Activated CD4-positive, alpha-beta memory T cell treated with anti-CD3 and anti-CD28 coated beads for 36 hours (primary cell): ENCODE results near the gene UPB1. TPM values are rescaled to one million over a fixed set of nuclear protein-coding genes. Genes with fewer than 3 reads are reported as not detected.

Source experiments
- CTCF ChIA-PET: fragments of 350-600 bp; sonication (Branson Sonifier 250); formaldehyde crosslinking; loops from one replicate; lab custom pipeline; 2021; ENCODE audit warnings: antibody characterized with exemption, inconsistent platforms; lab: Charles Lee
- POLR2A ChIA-PET: fragments of 350-600 bp; sonication (Branson Sonifier 250); formaldehyde crosslinking; loops from one replicate; lab custom pipeline; 2021; ENCODE audit warnings: antibody characterized with exemption; lab: Charles Lee
- DNase-seq: peaks from one replicate; pipeline ENCODE4 v3.0.0-alpha.2; 2020
- H3K27ac Mint-ChIP-seq: one replicate; pipeline ENCODE4 v1.8.0; 2021; ENCODE audit warnings: mixed read lengths
- H3K27me3 Mint-ChIP-seq: one replicate; pipeline ENCODE4 v1.8.0; 2021; ENCODE audit warnings: mixed read lengths
- H3K36me3 Mint-ChIP-seq: one replicate; pipeline ENCODE4 v1.8.0; 2021; ENCODE audit warnings: mixed read lengths
- H3K4me1 Mint-ChIP-seq: one replicate; pipeline ENCODE4 v1.8.0; 2021; ENCODE audit warnings: low read depth, mixed read lengths
- H3K4me3 Mint-ChIP-seq: one replicate; pipeline ENCODE4 v1.8.0; 2021; ENCODE audit warnings: mild to moderate bottlenecking, mixed read lengths
- H3K9me3 Mint-ChIP-seq: one replicate; pipeline ENCODE4 v1.8.0; 2021; ENCODE audit warnings: mixed read lengths
- intact Hi-C: fragments of 100-400 bp; cut with micrococcal nuclease; formaldehyde crosslinking; loops from one replicate; pipeline ENCODE4 v1.15.1; 2023
- total RNA-seq, 2 experiments: library from RNA; stranded (reverse); gene quantifications; one replicate each; pipeline ENCODE4 v1.2.3, GENCODE V29; 2021

UPB1 gene
- total RNA-seq, 2 experiments from 2014 or later = 0.19 to 0.31 TPM

DNA sequence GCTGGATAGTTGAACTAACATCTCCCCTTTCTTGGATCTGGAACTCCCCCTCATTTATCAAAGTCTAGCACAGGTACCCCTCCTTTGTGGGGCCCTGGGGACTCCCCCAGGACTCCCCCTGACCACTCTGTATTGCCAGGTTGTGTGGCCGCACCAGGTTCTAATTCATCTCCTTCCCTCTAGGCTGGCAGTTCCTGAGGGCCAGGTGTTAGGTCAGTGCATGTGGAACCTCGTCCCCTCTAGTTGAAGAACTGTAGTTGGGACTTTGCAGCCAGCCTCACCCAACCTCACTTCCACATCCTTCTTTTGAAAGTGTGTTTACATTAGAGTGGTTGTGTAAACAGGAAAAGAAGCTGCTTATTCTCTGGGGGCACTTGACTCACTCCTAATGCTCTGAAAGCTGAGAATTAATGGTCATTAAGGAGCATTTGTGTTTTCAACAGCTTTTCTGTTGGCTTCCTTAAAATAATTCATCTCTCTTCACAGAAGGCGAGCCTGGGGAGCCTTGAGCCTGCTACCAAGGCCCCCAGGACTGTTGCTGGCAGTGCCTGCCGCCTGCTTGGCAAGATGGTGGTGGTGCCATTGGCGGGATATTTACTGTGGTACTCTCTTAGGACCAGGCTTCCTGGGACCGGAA, 11.8 kb downstream of the UPB1 start:
- no peak overlapping the region for H3K27ac Mint-ChIP-seq
- ChIA-PET POLR2A (no interaction called here), CTCF (interaction anchor here (0.7 to 10.7 kb wide), 4 partner anchors 15 to 83 kb away, joined by 3 to 102 read pairs (median 3); partner anchors contain the start of gene ADORA2A)
- H3K36me3 Mint-ChIP-seq = no peaks in the 10 kb centered on the region
- H3K4me1 Mint-ChIP-seq = peaks cover 11% of the 10 kb centered on the region
- DNase-seq = no peak
- no peak overlapping the region for H3K4me3 Mint-ChIP-seq
- intact Hi-C loops = no loop called here
- no peaks in the 10 kb centered on the region for H3K9me3 Mint-ChIP-seq
- no peaks in the 10 kb centered on the region for H3K27me3 Mint-ChIP-seq

DNA sequence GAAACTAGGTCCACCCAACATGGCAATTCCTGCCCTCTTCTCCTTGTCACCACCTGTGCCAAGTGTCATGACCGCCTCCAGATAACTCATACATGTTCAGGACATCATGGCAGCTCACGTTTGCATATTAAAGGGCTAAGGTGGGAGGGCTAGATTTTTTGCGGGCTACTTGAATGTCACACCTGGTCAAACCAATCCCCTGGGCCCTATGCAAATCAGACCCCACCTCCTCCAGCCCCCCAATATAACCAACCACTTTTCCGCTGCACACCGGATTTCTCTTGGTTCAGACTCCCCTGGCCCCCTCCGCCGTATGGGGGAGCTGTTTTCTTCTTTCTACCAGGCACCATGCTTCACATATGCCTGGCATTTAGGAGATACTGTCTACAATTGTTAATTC, 12.6 kb downstream of the UPB1 start:
- Mint-ChIP-seq H3K4me1 (peaks cover 14% of the 10 kb centered on the region), H3K27me3 (no peaks in the 10 kb centered on the region), H3K36me3 (no peaks in the 10 kb centered on the region), H3K4me3 (no peak overlapping the region), H3K27ac (no peak overlapping the region), H3K9me3 (no peaks in the 10 kb centered on the region)
- ChIA-PET CTCF (interaction anchor here (10.7 kb wide), 1 partner anchor 83 kb away, joined by 102 read pairs; the partner anchor contains the start of gene ADORA2A), POLR2A (interaction anchor here (0.6 kb wide), 1 partner anchor 52 kb away, joined by 3 read pairs; no protein-coding TSS in a partner anchor)
- intact Hi-C loops = no loop called here
- no peak for DNase-seq

DNA sequence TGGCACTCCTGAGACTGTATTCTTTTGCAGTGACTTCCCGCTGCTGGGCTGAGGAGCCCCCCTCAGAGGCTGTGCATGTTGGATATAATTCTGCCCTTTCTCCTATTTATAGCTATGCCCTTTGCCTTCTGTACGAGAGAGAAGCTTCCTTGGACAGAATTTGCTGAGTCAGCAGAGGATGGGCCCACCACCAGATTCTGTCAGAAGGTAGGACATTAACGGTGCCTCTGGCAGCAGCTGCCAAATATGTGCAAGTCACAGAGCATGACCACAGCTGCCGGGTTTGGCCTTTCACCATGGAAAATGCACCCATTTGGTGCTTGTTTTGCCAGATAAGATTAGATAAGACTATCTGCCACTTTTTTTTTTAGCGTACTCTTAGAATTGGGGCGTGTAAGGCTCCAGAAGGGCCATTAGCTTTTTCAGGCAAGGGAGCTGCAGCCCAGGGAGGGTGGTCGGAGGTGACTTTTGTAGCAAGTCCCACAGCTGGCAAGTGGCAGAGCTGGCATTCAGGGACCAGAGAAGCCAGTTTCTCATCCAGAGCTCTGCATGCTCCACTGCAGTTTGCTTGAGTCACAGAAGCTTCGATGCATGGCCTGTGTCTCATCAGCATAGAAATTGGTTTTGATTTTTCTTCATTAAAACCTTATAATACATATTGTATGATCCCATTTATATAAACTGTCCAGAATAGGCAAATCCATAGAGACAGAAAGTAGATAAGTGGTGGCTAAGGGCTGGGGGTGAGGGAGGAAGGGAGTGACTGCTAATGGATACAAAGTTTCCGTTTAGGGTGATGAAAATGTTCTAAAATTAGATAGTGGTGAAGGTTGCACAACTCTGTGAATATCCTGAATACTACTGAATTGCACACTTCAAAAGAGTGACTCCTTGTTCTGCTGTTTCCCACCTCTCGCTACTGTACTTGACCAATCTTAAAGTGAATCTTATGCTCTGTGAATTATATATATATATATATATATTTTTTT, 15.8 kb downstream of the UPB1 start:
- no peaks in the 10 kb centered on the region for H3K27me3 Mint-ChIP-seq
- CTCF ChIA-PET = interaction anchor here (0.6 to 1.5 kb wide), 4 partner anchors 8 to 114 kb away, joined by 3 to 8 read pairs (median 4); no protein-coding TSS in a partner anchor
- POLR2A ChIA-PET = no interaction called here
- no peak overlapping the region for H3K4me3 Mint-ChIP-seq
- no peak for DNase-seq
- H3K27ac Mint-ChIP-seq = no peak overlapping the region
- H3K4me1 Mint-ChIP-seq = peaks cover 7% of the 10 kb centered on the region
- intact Hi-C loops = no loop called here
- no peaks in the 10 kb centered on the region for H3K36me3 Mint-ChIP-seq
- no peaks in the 10 kb centered on the region for H3K9me3 Mint-ChIP-seq

DNA sequence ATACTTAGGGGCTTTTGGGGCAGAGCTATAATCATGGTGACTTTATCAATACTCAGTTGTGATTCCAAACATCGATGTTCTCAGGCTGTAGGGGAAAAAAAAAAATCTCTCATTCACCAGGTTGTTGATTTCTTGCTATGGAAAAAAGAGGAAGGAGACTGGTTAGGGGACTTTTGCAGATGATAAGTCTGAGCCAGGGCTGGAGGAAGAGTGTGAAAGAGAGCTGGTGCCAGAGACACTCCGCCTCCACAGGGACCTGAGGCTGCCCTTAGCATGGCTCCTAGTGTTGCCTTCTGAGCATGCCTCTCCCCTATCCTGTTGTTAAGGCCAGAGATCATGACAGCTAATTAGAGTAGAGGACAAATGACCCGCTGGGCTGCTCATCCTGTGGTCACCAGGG, 16.9 kb downstream of the UPB1 start:
- no peaks in the 10 kb centered on the region for H3K27me3 Mint-ChIP-seq
- H3K36me3 Mint-ChIP-seq = no peaks in the 10 kb centered on the region
- DNase-seq = no peak
- H3K27ac Mint-ChIP-seq = no peak overlapping the region
- H3K4me1 Mint-ChIP-seq = peaks cover 7% of the 10 kb centered on the region
- H3K4me3 Mint-ChIP-seq = no peak overlapping the region
- CTCF ChIA-PET = interaction anchor here (0.6 to 1.5 kb wide), 2 partner anchors 10 to 94 kb away, joined by 4 to 8 read pairs; no protein-coding TSS in a partner anchor
- intact Hi-C loops = no loop called here
- POLR2A ChIA-PET = interaction anchor here (0.7 kb wide), 1 partner anchor 113 kb away, joined by 4 read pairs; no protein-coding TSS in a partner anchor
- H3K9me3 Mint-ChIP-seq = no peaks in the 10 kb centered on the region

DNA sequence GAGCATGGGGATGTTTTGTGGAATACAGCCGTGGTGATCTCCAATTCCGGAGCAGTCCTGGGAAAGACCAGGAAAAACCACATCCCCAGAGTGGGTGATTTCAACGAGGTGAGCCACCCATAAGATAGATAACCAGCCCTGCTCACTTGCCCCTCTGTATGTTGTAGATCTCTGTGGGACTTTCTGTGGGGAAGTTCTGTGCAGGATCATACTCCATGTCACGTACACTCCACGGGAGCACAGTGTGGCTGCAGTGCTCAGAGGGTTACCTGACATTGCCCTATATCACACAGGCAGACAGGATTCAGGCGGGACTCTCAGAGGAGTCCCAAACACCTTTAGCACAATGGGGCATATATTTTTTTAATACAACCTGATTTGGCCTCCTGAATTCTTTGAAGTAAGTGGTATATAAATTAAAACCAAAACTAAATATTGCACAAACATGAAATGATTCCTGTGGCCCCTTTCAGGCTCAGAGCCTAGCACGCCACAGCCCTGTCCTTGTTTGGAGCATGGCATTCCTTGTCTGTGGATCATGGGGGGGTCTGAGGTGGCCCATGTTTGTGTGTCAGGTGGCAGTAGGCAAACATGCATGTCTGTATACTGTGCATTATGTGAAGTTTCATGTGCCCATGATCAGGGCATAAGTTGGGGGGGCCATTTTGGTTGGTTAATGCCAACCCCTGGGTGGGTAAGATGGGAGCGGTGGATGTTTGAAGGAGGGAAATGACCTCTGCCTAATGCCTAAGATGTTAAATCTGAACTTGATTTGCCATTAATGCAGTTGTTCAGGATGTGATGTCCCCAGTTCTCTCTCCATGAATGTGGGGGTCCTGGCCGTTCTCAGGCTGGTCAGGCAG, 18.5 kb downstream of the UPB1 start:
- H3K27me3 Mint-ChIP-seq = no peaks in the 10 kb centered on the region

DNA sequence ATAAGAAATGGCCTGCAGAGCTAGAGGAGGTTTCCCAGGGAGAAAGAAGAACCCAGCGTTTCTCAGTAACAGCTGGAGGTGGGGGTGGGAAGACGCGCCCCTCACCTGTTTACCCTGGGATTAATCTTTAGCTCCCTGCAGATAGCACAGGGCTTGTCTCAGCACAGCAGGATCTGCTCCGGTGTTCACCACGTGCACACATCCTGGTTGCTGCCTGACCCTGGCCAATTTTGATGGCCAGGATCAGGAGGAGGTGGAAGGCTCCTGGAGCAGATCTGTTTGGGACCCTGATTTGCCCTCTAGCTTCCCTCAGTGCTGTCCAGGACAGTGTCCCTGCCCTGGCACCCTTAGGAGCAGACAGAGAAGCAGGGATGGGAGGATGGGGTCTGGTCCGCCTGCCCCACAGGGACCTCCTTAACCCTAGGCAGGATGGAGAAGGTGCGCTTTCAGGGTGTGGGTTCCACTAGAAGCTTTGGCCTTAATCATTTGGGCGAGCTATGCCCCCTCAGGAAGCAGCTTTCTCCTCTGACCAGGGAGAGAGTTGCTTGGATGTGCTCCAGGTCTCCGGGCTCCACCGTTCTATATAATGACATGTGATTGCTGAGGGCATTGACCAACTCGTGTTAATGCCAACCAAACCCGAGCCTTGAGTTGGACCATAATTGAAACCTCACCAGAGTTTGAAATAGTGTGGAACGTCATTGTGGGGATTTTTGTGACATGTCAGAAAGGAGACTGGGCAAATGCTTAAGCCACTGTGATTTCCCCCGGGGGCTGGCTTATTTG, 19.3 kb downstream of the UPB1 start:
- Mint-ChIP-seq H3K27ac (no peak overlapping the region), H3K4me3 (no peak overlapping the region), H3K27me3 (no peaks in the 10 kb centered on the region), H3K4me1 (peaks cover 7% of the 10 kb centered on the region), H3K36me3 (no peaks in the 10 kb centered on the region), H3K9me3 (no peaks in the 10 kb centered on the region)
- ChIA-PET POLR2A (no interaction called here), CTCF (interaction anchor here (0.8 kb wide), 1 partner anchor 93 kb away, joined by 3 read pairs; no protein-coding TSS in a partner anchor)
- intact Hi-C loops = no loop called here
- DNase-seq = no peak

More for the DNA sequence above, 18.5 kb downstream of the UPB1 start:
- H3K36me3 Mint-ChIP-seq = no peaks in the 10 kb centered on the region
- ChIA-PET CTCF (interaction anchor here (0.8 kb wide), 1 partner anchor 92 kb away, joined by 3 read pairs; no protein-coding TSS in a partner anchor), POLR2A (no interaction called here)
- peaks cover 7% of the 10 kb centered on the region for H3K4me1 Mint-ChIP-seq
- DNase-seq = no peak
- no peak overlapping the region for H3K27ac Mint-ChIP-seq
- intact Hi-C loops = no loop called here
- H3K4me3 Mint-ChIP-seq = no peak overlapping the region
- no peaks in the 10 kb centered on the region for H3K9me3 Mint-ChIP-seq

DNA sequence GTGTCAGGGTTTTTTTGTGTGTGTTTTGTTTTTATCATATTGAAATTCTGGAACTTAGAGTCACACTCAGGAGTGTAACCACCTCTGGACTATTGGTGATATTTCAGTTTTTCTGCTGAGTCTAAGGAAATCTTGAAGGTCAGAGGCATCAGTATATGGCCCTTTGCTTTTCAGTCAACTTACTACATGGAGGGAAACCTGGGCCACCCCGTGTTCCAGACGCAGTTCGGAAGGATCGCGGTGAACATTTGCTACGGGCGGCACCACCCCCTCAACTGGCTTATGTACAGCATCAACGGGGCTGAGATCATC, 19.9 kb downstream of the UPB1 start:
- Mint-ChIP-seq H3K4me3 (no peak overlapping the region), H3K27me3 (no peaks in the 10 kb centered on the region), H3K27ac (no peak overlapping the region), H3K4me1 (peaks cover 7% of the 10 kb centered on the region), H3K36me3 (no peaks in the 10 kb centered on the region), H3K9me3 (no peaks in the 10 kb centered on the region)
- intact Hi-C loops = no loop called here
- POLR2A ChIA-PET = no interaction called here
- no peak for DNase-seq
- CTCF ChIA-PET = no interaction called here

DNA sequence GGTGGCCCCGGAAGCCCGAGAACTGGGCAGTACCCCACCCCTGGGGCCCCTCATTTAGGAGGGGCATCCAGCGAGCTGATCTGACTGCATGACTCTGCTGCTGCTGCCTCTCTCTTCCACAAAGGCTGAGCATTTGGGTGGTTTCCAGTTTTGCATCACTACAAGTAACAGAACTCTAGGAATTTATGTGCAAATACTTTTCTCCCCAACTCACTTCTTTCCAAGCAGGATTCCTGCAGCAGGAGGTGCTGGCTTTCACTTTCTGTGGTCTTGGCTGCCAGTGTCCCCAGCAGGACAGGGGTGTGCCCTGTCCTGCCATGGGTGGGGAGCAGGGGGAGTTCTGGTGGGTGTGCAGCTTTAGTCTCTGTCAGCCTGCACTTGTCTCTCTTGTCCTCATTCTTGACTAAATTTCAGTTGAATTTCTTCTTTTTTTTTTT, 21.2 kb downstream of the UPB1 start:
- CTCF ChIA-PET = no interaction called here
- intact Hi-C loops = no loop called here

DNA sequence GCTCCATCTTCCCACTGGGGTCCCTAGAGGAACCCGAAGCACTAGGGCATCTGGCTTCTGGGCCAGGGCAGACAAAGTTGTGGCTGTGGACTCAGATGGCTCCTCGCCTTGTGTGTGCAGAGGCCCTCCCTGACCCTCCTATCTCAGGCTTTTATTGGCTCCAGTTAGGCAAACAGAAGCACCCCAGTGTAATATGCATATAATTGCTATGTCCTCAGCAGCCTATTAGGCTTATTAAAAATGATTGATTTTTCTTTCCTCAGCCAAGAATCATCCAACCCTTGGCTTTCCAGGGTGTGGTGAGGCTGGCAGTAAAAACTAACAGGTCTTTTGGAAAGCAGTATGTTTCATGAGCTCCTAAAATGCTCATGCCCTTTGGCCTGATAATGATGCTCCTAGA, 22.3 kb downstream of the UPB1 start:
- Mint-ChIP-seq H3K27me3 (no peaks in the 10 kb centered on the region), H3K36me3 (no peaks in the 10 kb centered on the region), H3K9me3 (no peaks in the 10 kb centered on the region), H3K4me1 (peaks cover 5% of the 10 kb centered on the region), H3K27ac (no peak overlapping the region), H3K4me3 (no peak overlapping the region)
- ChIA-PET CTCF (interaction anchor here (0.9 to 1.7 kb wide), 3 partner anchors 9 to 95 kb away, joined by 3 to 6 read pairs (median 4); no protein-coding TSS in a partner anchor), POLR2A (no interaction called here)
- intact Hi-C loops = no loop called here
- no peak for DNase-seq

More for the DNA sequence above, 21.2 kb downstream of the UPB1 start:
- Mint-ChIP-seq H3K36me3 (no peaks in the 10 kb centered on the region), H3K27me3 (no peaks in the 10 kb centered on the region), H3K4me3 (no peak overlapping the region), H3K9me3 (no peaks in the 10 kb centered on the region), H3K4me1 (peaks cover 5% of the 10 kb centered on the region), H3K27ac (no peak overlapping the region)
- DNase-seq = no peak
- POLR2A ChIA-PET = no interaction called here

DNA sequence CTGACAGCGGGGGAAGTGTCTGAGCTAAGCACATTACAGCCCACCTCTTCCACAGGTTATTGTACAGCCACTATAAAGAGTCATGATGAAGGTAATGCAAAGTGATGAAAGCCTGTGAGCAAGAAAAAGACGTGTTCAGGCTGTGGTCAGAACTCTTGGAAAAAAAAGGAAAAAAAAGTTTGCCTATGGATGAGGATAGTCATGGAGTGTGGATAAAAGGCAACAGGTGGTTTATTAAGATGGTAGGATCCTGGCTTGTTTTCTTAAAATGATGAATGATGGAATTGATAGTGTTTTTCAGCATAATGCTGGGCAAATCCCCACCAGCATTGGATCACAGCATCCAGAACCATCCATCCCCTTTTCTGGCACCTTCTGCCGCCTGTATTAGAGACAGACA, 23.1 kb downstream of the UPB1 start:
- Mint-ChIP-seq H3K27me3 (no peaks in the 10 kb centered on the region), H3K4me1 (peaks cover 5% of the 10 kb centered on the region), H3K4me3 (no peak overlapping the region), H3K9me3 (no peaks in the 10 kb centered on the region), H3K36me3 (no peaks in the 10 kb centered on the region), H3K27ac (no peak overlapping the region)
- POLR2A ChIA-PET = no interaction called here
- intact Hi-C loops = no loop called here
- CTCF ChIA-PET = interaction anchor here (0.7 to 1.7 kb wide), 3 partner anchors 94 to 157 kb away, joined by 3 to 6 read pairs (median 3); no protein-coding TSS in a partner anchor
- DNase-seq = no peak
